Measurements from ENCODE around the gene PHLPP1. TPM values are rescaled to one million over a fixed set of nuclear protein-coding genes. Genes with fewer than 3 reads are reported as not detected.
"Not testable (repeated sequence)": the region's sequence is repeated elsewhere in the genome, so short reads cannot be mapped to it uniquely, and the experiment has no call there.

Gene PHLPP1
- total RNA-seq, 5 donors from 2014 or later (not counting 1 experiment from before 2014, with no cell fraction given), result 6.9 to 11.5 (median 7.4) TPM

DNA sequence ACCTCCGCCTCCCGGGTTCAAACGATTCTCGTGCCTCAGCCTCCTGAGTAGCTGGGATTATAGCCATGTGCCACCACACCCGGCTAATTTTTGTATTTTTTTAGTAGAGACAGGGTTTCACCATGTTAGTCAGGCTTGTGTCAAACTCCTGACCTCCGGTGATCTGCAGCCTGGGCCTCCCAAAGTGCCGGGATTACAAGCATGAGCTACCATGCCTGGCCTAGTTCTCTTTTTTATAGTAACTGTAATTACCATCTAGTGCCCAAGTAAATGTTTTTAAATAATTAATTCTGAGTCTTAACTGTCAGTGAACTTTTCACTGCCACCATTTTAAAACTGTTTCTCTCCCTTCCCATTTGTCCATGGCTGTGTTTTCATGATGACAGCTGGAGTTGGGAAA, 198.5 kb downstream of the PHLPP1 start:
- H3K4me1 Mint-ChIP-seq; H3K36me3 Mint-ChIP-seq; H3K27ac ChIP-seq (ENCODE audit: low read length); DNase-seq; H3K9me3 Mint-ChIP-seq; H3K36me3 ChIP-seq (ENCODE audit: control insufficient read depth in 2 of 2, extremely low read depth in 1 of 2, insufficient read depth in 1 of 2, low read length in 1 of 2); H3K4me3 Mint-ChIP-seq; H3K4me3 ChIP-seq (ENCODE audit: control insufficient read depth in 1 of 2, extremely low read depth in 1 of 2, low read length in 1 of 2); H3K4me1 ChIP-seq (ENCODE audit: control insufficient read depth in 1 of 2, extremely low read depth in 1 of 2, insufficient read depth in 2 of 2, low read length in 2 of 2); POLR2A ChIA-PET; H3K27me3 Mint-ChIP-seq; H3K27ac Mint-ChIP-seq; H3K27me3 ChIP-seq (replicated peaks in 1 of 2; ENCODE audit: control insufficient read depth in 2 of 2, extremely low read depth in 1 of 2, insufficient read depth in 2 of 2, low read length in 1 of 2); ATAC-seq (replicated peaks in 1 of 4); H3K9me3 ChIP-seq: not testable (repeated sequence)
- CTCF ChIA-PET, result interaction anchor here in 1 of 2 donors (0.6 kb wide), 1 partner anchor 526 kb away, joined by 3 read pairs; no protein-coding TSS in a partner anchor
- 100% methylated on average over 4 of the region's 7 CpGs for WGBS (ENCODE audit: insufficient coverage)

DNA sequence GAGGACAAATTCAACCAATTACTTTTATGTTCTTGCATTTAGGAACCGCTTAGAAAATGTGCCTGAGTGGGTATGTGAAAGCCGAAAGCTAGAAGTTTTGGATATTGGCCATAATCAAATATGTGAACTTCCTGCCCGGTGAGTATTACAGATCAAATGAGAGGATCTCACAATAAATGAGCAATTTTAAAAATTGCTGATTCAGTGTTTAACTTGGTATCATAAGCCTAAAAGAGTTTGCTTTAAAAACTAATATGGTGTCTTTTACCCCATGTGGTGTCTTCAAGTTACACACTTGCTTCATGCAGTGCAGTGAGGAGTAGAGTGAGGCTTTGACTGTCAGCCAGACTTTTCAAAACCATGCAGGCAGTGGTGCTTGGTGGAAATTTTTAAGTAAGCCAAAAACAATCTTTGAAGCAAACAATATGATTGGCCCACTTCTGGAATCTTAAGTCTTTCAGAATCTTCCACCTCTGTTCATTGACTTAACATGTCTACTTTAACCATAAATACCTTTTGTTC, 199.6 kb downstream of the PHLPP1 start:
- no peak for DNase-seq
- ChIA-PET CTCF (no interaction called here), POLR2A (no interaction called here)
- Histone ChIP-seq H3K4me3 (ENCODE audit: control insufficient read depth in 1 of 2, extremely low read depth in 1 of 2, low read length in 1 of 2) (no peak overlapping the region), H3K27me3 (replicated peaks in 1 of 2; ENCODE audit: control insufficient read depth in 2 of 2, extremely low read depth in 1 of 2, insufficient read depth in 2 of 2, low read length in 1 of 2) (no peaks in the 10 kb centered on the region), H3K36me3 (ENCODE audit: control insufficient read depth in 2 of 2, extremely low read depth in 1 of 2, insufficient read depth in 1 of 2, low read length in 1 of 2) (no peaks in the 10 kb centered on the region), H3K9me3 (no peaks in the 10 kb centered on the region), H3K4me1 (ENCODE audit: control insufficient read depth in 1 of 2, extremely low read depth in 1 of 2, insufficient read depth in 2 of 2, low read length in 2 of 2) (no peaks in the 10 kb centered on the region), H3K27ac (ENCODE audit: low read length) (no peak overlapping the region)
- Mint-ChIP-seq H3K27me3 (no peaks in the 10 kb centered on the region), H3K27ac (no peak overlapping the region), H3K36me3 (peaks cover 10% of the 10 kb centered on the region), H3K9me3 (no peaks in the 10 kb centered on the region), H3K4me1 (no peaks in the 10 kb centered on the region), H3K4me3 (no peak overlapping the region)
- no peak for ATAC-seq (replicated peaks in 1 of 4)
- WGBS (ENCODE audit: insufficient coverage), result 96% methylated on average over 3 of the region's 3 CpGs

DNA sequence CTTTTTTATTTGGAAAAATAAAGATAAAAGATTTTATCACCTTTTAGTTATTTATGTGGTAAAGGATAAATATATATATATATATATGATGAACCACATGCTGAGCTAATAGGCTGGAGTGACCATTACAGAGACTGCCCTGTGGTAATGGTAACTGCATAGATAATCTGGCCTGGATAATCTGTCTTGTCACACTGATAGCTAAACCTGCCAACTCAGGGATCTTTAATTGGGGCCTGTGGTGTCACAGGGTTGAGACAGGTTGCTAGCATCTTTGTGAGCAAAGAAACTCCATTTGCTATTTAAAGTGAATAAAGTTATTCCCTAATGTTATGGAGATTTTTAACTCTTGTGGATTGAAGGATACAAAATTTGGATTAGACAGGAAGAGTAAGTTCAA, 203.0 kb downstream of the PHLPP1 start:
- Histone ChIP-seq H3K27ac (ENCODE audit: low read length) (no peak overlapping the region), H3K9me3 (no peaks in the 10 kb centered on the region), H3K4me3 (ENCODE audit: control insufficient read depth in 1 of 2, extremely low read depth in 1 of 2, low read length in 1 of 2) (no peak overlapping the region), H3K4me1 (ENCODE audit: control insufficient read depth in 1 of 2, extremely low read depth in 1 of 2, insufficient read depth in 2 of 2, low read length in 2 of 2) (no peaks in the 10 kb centered on the region), H3K27me3 (replicated peaks in 1 of 2; ENCODE audit: control insufficient read depth in 2 of 2, extremely low read depth in 1 of 2, insufficient read depth in 2 of 2, low read length in 1 of 2) (no peaks in the 10 kb centered on the region), H3K36me3 (ENCODE audit: control insufficient read depth in 2 of 2, extremely low read depth in 1 of 2, insufficient read depth in 1 of 2, low read length in 1 of 2) (no peaks in the 10 kb centered on the region)
- ATAC-seq (replicated peaks in 1 of 4), result no peak
- ChIA-PET CTCF (no interaction called here), POLR2A (interaction anchor here in 1 of 2 donors (0.6 kb wide), 1 partner anchor 193 kb away, joined by 3 read pairs; no protein-coding TSS in a partner anchor)
- Mint-ChIP-seq H3K9me3 (no peaks in the 10 kb centered on the region), H3K36me3 (peaks cover 34% of the 10 kb centered on the region), H3K27ac (no peak overlapping the region), H3K27me3 (no peaks in the 10 kb centered on the region), H3K4me3 (no peak overlapping the region), H3K4me1 (no peaks in the 10 kb centered on the region)
- DNase-seq, result no peak

DNA sequence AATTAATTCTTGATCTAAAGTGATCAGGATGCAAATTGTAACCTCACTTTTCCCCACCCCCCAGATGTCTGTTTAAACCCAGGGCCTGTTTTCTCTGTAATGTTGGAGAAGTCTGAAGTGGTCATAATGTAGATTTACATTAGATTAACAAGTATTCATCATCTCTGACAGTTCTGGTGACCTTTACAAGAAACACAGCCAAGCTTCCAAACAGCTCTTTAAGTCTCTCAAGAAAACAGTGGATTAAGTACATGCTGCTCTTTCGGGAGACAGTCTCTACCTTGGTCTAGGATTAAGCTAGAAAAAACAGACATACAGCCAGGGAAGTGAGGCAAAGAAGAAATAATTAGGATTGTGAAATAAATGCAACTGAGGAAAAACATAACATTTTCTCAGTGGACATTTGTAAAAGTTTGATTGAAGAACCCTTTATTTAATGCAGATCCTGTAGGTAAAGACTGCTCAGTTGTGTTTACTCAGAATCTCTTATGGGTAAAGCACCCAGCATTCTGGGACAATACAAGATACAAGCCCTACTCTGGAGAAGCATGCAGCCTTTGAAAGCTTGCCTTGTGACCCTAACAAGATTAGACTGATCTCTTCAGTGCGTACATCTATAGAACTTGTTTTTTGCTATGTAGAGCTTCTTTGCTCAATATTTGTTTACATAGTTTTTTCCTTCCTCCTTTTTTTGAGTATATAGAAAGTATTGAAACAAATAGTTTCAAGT, 203.9 kb downstream of the PHLPP1 start:
- DNase-seq (no peak), ATAC-seq (replicated peaks in 1 of 4) (no peak)
- H3K4me3 ChIP-seq (ENCODE audit: control insufficient read depth in 1 of 2, extremely low read depth in 1 of 2, low read length in 1 of 2), result no peak overlapping the region
- no peaks in the 10 kb centered on the region for H3K4me1 ChIP-seq (ENCODE audit: control insufficient read depth in 1 of 2, extremely low read depth in 1 of 2, insufficient read depth in 2 of 2, low read length in 2 of 2)
- Mint-ChIP-seq H3K9me3 (no peaks in the 10 kb centered on the region), H3K4me1 (no peaks in the 10 kb centered on the region), H3K4me3 (no peak overlapping the region), H3K36me3 (peaks cover 34% of the 10 kb centered on the region), H3K27ac (no peak overlapping the region), H3K27me3 (no peaks in the 10 kb centered on the region)
- no peaks in the 10 kb centered on the region for H3K27me3 ChIP-seq (replicated peaks in 1 of 2; ENCODE audit: control insufficient read depth in 2 of 2, extremely low read depth in 1 of 2, insufficient read depth in 2 of 2, low read length in 1 of 2)
- ChIA-PET POLR2A (no interaction called here), CTCF (interaction anchor here in 1 of 2 donors (0.6 kb wide), 1 partner anchor 132 kb away, joined by 3 read pairs; no protein-coding TSS in a partner anchor)
- H3K9me3 ChIP-seq, result no peaks in the 10 kb centered on the region
- H3K27ac ChIP-seq (ENCODE audit: low read length), result no peak overlapping the region
- no CpG with 5 or more reads among the region's 2 CpGs for WGBS (ENCODE audit: insufficient coverage)
- no peaks in the 10 kb centered on the region for H3K36me3 ChIP-seq (ENCODE audit: control insufficient read depth in 2 of 2, extremely low read depth in 1 of 2, insufficient read depth in 1 of 2, low read length in 1 of 2)

DNA sequence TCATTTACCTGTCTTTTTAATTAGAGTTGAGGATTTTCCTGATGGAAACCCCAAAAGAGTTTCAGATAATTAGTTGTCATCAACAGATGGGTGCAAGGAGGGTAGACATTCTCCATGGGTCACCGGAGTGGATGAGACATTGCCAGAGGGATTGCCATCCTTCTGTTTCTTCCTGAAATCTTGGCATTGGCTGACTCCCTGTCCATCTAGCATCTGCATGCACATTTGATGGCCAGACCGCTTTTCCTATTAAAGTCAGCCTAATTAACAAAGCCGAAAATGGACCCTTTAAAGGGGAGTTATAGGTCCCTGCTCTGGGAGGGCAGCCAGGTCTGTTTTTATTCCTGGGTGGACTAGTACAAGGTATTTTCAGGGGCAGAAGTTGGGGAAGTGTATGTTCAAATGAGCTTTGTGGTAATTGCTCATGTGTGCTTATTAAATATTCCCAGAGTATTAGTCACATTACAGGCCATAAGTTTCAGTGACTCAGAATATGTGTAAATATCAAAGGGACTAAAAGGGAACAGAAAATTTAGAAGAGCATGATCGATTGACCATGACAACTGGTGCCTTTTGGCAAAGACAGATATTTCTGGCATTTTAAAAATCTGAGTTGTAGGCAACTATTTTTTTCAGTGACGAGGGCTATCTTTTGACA, 209.8 kb downstream of the PHLPP1 start:
- DNase-seq (no peak), ATAC-seq (replicated peaks in 1 of 4) (no peak)
- no peaks in the 10 kb centered on the region for H3K27me3 Mint-ChIP-seq
- ChIA-PET CTCF (interaction anchor here in 1 of 2 donors (0.6 kb wide), 2 partner anchors 24 to 53 kb away, joined by 3 to 6 read pairs; no protein-coding TSS in a partner anchor), POLR2A (no interaction called here)
- WGBS (ENCODE audit: insufficient coverage), result 95% methylated on average over 3 of the region's 5 CpGs
- H3K36me3 Mint-ChIP-seq, result peaks cover 30% of the 10 kb centered on the region
- H3K4me3 ChIP-seq (ENCODE audit: control insufficient read depth in 1 of 2, extremely low read depth in 1 of 2, low read length in 1 of 2), result no peak overlapping the region
- H3K36me3 ChIP-seq (ENCODE audit: control insufficient read depth in 2 of 2, extremely low read depth in 1 of 2, insufficient read depth in 1 of 2, low read length in 1 of 2), result no peaks in the 10 kb centered on the region
- no peaks in the 10 kb centered on the region for H3K4me1 ChIP-seq (ENCODE audit: control insufficient read depth in 1 of 2, extremely low read depth in 1 of 2, insufficient read depth in 2 of 2, low read length in 2 of 2)
- H3K4me3 Mint-ChIP-seq, result no peak overlapping the region
- no peaks in the 10 kb centered on the region for H3K9me3 ChIP-seq
- H3K27ac ChIP-seq (ENCODE audit: low read length), result no peak overlapping the region
- H3K4me1 Mint-ChIP-seq, result no peaks in the 10 kb centered on the region
- no peak overlapping the region for H3K27ac Mint-ChIP-seq
- no peaks in the 10 kb centered on the region for H3K27me3 ChIP-seq (replicated peaks in 1 of 2; ENCODE audit: control insufficient read depth in 2 of 2, extremely low read depth in 1 of 2, insufficient read depth in 2 of 2, low read length in 1 of 2)
- peaks cover 0 to 3% (median 1%) of the 10 kb centered on the region in 3 donors for H3K9me3 Mint-ChIP-seq

DNA sequence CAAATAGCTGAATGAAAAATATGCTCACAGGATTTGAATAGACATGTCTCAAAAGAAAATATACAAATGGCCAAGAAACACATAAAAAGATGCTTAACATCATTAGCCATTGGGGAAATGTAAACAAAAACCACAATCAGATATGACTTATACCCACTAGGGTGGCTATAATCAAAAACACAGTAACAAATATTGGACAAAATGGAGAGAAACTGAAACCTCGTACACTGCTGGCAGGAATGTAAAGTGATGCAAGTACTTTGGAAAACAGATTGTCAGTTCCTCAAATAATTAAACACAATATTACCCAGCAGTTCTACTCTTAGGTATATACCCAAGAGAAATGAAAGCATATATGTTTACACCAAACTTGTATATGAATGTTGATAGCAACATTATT, 213.0 kb downstream of the PHLPP1 start:
- Mint-ChIP-seq H3K4me3 (no peak overlapping the region), H3K27me3 (no peaks in the 10 kb centered on the region), H3K36me3 (peaks cover 25% of the 10 kb centered on the region), H3K9me3 (peaks cover 0 to 20% (median 14%) of the 10 kb centered on the region in 3 donors), H3K27ac (no peak overlapping the region), H3K4me1 (no peaks in the 10 kb centered on the region)
- no peaks in the 10 kb centered on the region for H3K36me3 ChIP-seq (ENCODE audit: control insufficient read depth in 2 of 2, extremely low read depth in 1 of 2, insufficient read depth in 1 of 2, low read length in 1 of 2)
- WGBS (ENCODE audit: insufficient coverage), result no CpG with 5 or more reads among the region's 1 CpG
- ATAC-seq (replicated peaks in 1 of 4) (no peak), DNase-seq (no peak)
- CTCF ChIA-PET, result no interaction called here
- no peak overlapping the region for H3K27ac ChIP-seq (ENCODE audit: low read length)
- H3K27me3 ChIP-seq (replicated peaks in 1 of 2; ENCODE audit: control insufficient read depth in 2 of 2, extremely low read depth in 1 of 2, insufficient read depth in 2 of 2, low read length in 1 of 2), result no peaks in the 10 kb centered on the region
- no peaks in the 10 kb centered on the region for H3K9me3 ChIP-seq
- no peak overlapping the region for H3K4me3 ChIP-seq (ENCODE audit: control insufficient read depth in 1 of 2, extremely low read depth in 1 of 2, low read length in 1 of 2)
- POLR2A ChIA-PET, result no interaction called here
- no peaks in the 10 kb centered on the region for H3K4me1 ChIP-seq (ENCODE audit: control insufficient read depth in 1 of 2, extremely low read depth in 1 of 2, insufficient read depth in 2 of 2, low read length in 2 of 2)
